HepG2 (cell line): ENCODE measurements around the gene SATB2. TPM values are rescaled to one million over a fixed set of nuclear protein-coding genes. Genes with fewer than 3 reads are reported as not detected.

Experiments
- CBX2 ChIP-seq, 2 experiments: fragments of 200-600 bp in 1 of 2; sonication (generic); formaldehyde crosslinking in 1 of 2; IDR thresholded peaks; 2 replicates each; pipeline versions ENCODE4 v1.7.0 to v1.8.1; 2018 to 2022; ENCODE audit warnings: low read depth in 2 of 2, low read length in 1 of 2, mild to moderate bottlenecking in 1 of 2, missing genetic modification reagents in 1 of 2
- FOSL2 ChIP-seq: sonication (generic); formaldehyde crosslinking; IDR thresholded peaks from 2 replicates; pipeline ENCODE4 v1.4.0; 2020; ENCODE audit warnings: missing genetic modification reagents
- KDM2A ChIP-seq: sonication (generic); formaldehyde crosslinking; IDR thresholded peaks from 2 replicates; pipeline ENCODE4 v1.4.0; 2020; ENCODE audit warnings: low read depth, missing genetic modification reagents, borderline replicate concordance
- MTERF4 ChIP-seq: sonication (generic); formaldehyde crosslinking; IDR thresholded peaks from 2 replicates; pipeline ENCODE4 v1.8.0; 2023; ENCODE audit warnings: mild to moderate bottlenecking, missing genetic modification reagents
- MYNN ChIP-seq: sonication (generic); formaldehyde crosslinking; IDR thresholded peaks from 2 replicates; pipeline ENCODE4 v1.4.0; 2020; ENCODE audit warnings: mild to moderate bottlenecking, low read depth, missing genetic modification reagents
- PTBP1 ChIP-seq: fragments of 200-400 bp; formaldehyde crosslinking; IDR thresholded peaks from 2 replicates; pipeline ENCODE4 v1.6.1; 2018; ENCODE audit warnings: low read length, low read depth; ENCODE audit not compliant: poor library complexity, severe bottlenecking
- RELA ChIP-seq: sonication (generic); formaldehyde crosslinking; IDR thresholded peaks from 2 replicates; pipeline ENCODE4 v1.4.0; 2020; ENCODE audit warnings: missing genetic modification reagents
- SOX5 ChIP-seq: IDR thresholded peaks from 2 replicates; pipeline ENCODE4 v1.6.1; 2016; ENCODE audit warnings: borderline replicate concordance
- STAT5B ChIP-seq: sonication (generic); formaldehyde crosslinking; IDR thresholded peaks from 2 replicates; pipeline ENCODE4 v1.4.0; 2020; ENCODE audit warnings: missing genetic modification reagents
- SYNCRIP ChIP-seq: fragments of 200-400 bp; formaldehyde crosslinking; IDR thresholded peaks from 2 replicates; pipeline ENCODE4 v1.6.1; 2018; ENCODE audit warnings: mild to moderate bottlenecking, low read depth, low read length; ENCODE audit not compliant: insufficient read depth
- ZBTB1 ChIP-seq: sonication (generic); formaldehyde crosslinking; IDR thresholded peaks from 2 replicates; pipeline ENCODE4 v1.4.0; 2020; ENCODE audit warnings: missing genetic modification reagents, borderline replicate concordance
- ZBTB42 ChIP-seq: sonication (generic); formaldehyde crosslinking; IDR thresholded peaks from 2 replicates; pipeline ENCODE4 v1.5.0; 2020; ENCODE audit warnings: mild to moderate bottlenecking, missing genetic modification reagents
- ZNF143 ChIP-seq: sonication (generic); formaldehyde crosslinking; IDR thresholded peaks from 2 replicates; pipeline ENCODE4 v1.4.0; 2020; ENCODE audit warnings: missing genetic modification reagents
- ZNF225 ChIP-seq: sonication (generic); formaldehyde crosslinking; IDR thresholded peaks from 2 replicates; pipeline ENCODE4 v1.4.0; 2020; ENCODE audit warnings: mild to moderate bottlenecking, missing genetic modification reagents
- ZNF282 ChIP-seq: fragments of 450-650 bp; IDR thresholded peaks from 2 replicates; pipeline ENCODE4 v1.6.1; 2018; ENCODE audit not compliant: partially characterized antibody
- ZNF33B ChIP-seq: sonication (generic); formaldehyde crosslinking; IDR thresholded peaks from 2 replicates; pipeline ENCODE4 v1.5.1; 2020; ENCODE audit warnings: mild to moderate bottlenecking, missing genetic modification reagents
- ZNF556 ChIP-seq: sonication (generic); formaldehyde crosslinking; IDR thresholded peaks from 2 replicates; pipeline ENCODE4 v1.4.0; 2020; ENCODE audit warnings: mild to moderate bottlenecking, missing genetic modification reagents, borderline replicate concordance
- ZNF7 ChIP-seq: IDR thresholded peaks from 2 replicates; pipeline ENCODE4 v1.6.1; 2016; ENCODE audit warnings: missing biosample characterization, missing genetic modification reagents
- ZNF773 ChIP-seq: sonication (generic); formaldehyde crosslinking; IDR thresholded peaks from 2 replicates; pipeline ENCODE4 v1.4.0; 2020; ENCODE audit warnings: missing genetic modification reagents, borderline replicate concordance
- ZSCAN29 ChIP-seq: sonication (generic); formaldehyde crosslinking; conservative IDR thresholded peaks from 2 replicates; pipeline ENCODE4 v1.4.0; 2020; ENCODE audit warnings: mild to moderate bottlenecking, missing genetic modification reagents
- polyA plus RNA-seq, 8 experiments: library from polyadenylated mRNA; depleted of rRNA in 3 of 8; stranded (reverse) in 7 of 8; unstranded in 1 of 8; fragments of >200 nt; fragmentation: Illumina TruSeq in 4 of 8; extraction: Trizol in 4 of 8; gene quantifications; 2 replicates each; pipeline versions ENCODE4 v1.2.1 to v1.2.3, GENCODE V29; 2011 to 2016; ENCODE audit warnings: low read depth in 4 of 8, missing spikeins in 1 of 8, mixed read lengths in 1 of 8; ENCODE audit not compliant: insufficient read depth in 1 of 8
- total RNA-seq, 5 experiments: library from RNA; depleted of rRNA; stranded (reverse); fragments of >200 nt; fragmentation: Illumina TruSeq; extraction: Trizol; gene quantifications; 2 replicates each; pipeline ENCODE4 v1.2.3, GENCODE V29; 2016; ENCODE audit warnings: low read depth in 1 of 5
- TF ChIP-seq, protein P1 (sequence below): sonication (generic); formaldehyde crosslinking; conservative IDR thresholded peaks from 2 replicates; pipeline ENCODE4 v1.8.1; 2023; ENCODE audit warnings: missing genetic modification reagents
- TF ChIP-seq, protein P2 (sequence below): sonication (generic); formaldehyde crosslinking; IDR thresholded peaks from 2 replicates; pipeline ENCODE4 v1.5.1; 2020; ENCODE audit warnings: missing genetic modification reagents, mild to moderate bottlenecking, borderline replicate concordance
- TF ChIP-seq, protein P3 (sequence below): sonication (generic); formaldehyde crosslinking; IDR thresholded peaks from 2 replicates; pipeline ENCODE4 v1.5.1; 2020; ENCODE audit warnings: mild to moderate bottlenecking, missing genetic modification reagents, borderline replicate concordance

The SATB2 gene
- total and polyA plus RNA-seq, 2 of the 13 experiments (the other 11 are each of a cell fraction or from before 2014, with no cell fraction given): 2.5 to 5.5 TPM

DNA sequence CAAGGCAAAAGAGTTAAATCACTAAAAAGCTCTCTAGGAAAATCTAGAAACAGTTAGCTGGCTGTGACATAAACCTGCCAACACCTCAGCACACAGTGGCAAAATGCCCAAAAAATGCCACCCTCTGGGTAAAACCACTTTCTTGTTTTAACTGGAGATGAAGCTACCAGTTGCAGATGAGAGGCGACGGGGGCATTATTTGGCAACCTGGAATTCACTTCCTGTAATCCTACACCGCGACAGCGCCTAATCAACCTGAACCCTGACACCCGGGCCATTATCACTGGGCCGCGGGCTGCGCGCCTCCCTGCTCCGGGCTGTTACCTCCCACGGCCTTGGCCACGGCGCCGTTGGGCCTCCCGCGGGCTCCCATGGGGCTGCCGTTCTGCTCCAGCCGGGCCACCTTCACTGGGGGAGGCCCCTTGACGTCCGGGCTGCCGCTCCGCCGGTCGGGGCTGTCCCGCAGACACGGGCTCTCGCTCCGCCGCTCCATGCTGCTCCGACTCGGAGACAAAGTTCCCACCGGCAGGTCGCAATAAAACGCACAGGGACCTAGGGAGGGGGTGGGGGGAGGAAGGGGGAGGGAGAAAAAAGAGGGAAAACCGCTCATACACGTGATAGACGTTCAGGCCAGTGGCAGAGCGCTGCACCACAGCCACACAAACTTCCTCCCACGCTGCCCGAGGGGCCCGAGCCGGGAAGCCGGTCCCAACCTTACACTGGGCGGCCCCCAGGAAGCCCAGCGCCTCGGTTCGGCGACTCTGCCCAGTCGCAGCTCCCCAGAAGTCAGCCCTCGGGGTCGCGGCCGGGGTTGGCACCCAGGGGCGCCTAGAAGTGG, 2.0 kb downstream of the SATB2 start (continued):
- TF ChIP-seq, protein P1, sequence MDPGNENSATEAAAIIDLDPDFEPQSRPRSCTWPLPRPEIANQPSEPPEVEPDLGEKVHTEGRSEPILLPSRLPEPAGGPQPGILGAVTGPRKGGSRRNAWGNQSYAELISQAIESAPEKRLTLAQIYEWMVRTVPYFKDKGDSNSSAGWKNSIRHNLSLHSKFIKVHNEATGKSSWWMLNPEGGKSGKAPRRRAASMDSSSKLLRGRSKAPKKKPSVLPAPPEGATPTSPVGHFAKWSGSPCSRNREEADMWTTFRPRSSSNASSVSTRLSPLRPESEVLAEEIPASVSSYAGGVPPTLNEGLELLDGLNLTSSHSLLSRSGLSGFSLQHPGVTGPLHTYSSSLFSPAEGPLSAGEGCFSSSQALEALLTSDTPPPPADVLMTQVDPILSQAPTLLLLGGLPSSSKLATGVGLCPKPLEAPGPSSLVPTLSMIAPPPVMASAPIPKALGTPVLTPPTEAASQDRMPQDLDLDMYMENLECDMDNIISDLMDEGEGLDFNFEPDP (CRISPR knock-in tag): 0 out of 2 replicates have a peak, but pooled peaks have one; percentile 16
- peak; percentile 59 for TF ChIP-seq ZNF143 (CRISPR knock-in tag)
- TF ChIP-seq STAT5B (CRISPR knock-in tag): no peak
- TF ChIP-seq ZNF282: no peak
- no peak for TF ChIP-seq ZNF556 (CRISPR knock-in tag)
- no peak for TF ChIP-seq ZNF7
- TF ChIP-seq ZBTB1 (CRISPR knock-in tag): no peak
- TF ChIP-seq MYNN (CRISPR knock-in tag): no peak
- TF ChIP-seq ZBTB42 (CRISPR knock-in tag): 0 out of 2 replicates have a peak, but pooled peaks have one; percentile 10
- TF ChIP-seq SYNCRIP: no peak
- no peak for TF ChIP-seq RELA (CRISPR knock-in tag)
- no peak for TF ChIP-seq CBX2 (IDR thresholded peaks at IDR 0.05; ENCODE audit: low read depth, low read length)
- 0 out of 2 replicates have a peak, but pooled peaks have one; percentile 25 for TF ChIP-seq CBX2 (CRISPR knock-in tag; IDR thresholded peaks at IDR 0.05; ENCODE audit: low read depth)
- TF ChIP-seq PTBP1: no peak
- no peak for TF ChIP-seq ZNF773 (CRISPR knock-in tag)
- TF ChIP-seq, protein P2, sequence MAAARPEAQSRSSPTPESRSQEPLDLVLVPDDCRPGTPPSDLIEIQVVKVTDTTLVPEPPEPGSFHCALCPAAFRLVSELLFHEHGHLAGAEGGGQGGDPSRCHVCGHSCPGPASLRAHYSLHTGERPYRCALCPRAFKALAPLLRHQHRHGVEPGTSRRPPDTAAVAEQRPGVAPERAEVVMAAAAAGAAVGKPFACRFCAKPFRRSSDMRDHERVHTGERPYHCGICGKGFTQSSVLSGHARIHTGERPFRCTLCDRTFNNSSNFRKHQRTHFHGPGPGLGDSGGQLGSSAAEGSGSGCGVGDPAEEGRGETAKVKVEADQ: peak; percentile 74
- peak; percentile 41; the same call in 1 of the 2 replicates for TF ChIP-seq SOX5 (CRISPR knock-in tag)
- TF ChIP-seq FOSL2 (CRISPR knock-in tag): peak; percentile 54; the same call in 1 of the 2 replicates
- TF ChIP-seq MTERF4 (CRISPR knock-in tag): no peak
- TF ChIP-seq, protein P3, sequence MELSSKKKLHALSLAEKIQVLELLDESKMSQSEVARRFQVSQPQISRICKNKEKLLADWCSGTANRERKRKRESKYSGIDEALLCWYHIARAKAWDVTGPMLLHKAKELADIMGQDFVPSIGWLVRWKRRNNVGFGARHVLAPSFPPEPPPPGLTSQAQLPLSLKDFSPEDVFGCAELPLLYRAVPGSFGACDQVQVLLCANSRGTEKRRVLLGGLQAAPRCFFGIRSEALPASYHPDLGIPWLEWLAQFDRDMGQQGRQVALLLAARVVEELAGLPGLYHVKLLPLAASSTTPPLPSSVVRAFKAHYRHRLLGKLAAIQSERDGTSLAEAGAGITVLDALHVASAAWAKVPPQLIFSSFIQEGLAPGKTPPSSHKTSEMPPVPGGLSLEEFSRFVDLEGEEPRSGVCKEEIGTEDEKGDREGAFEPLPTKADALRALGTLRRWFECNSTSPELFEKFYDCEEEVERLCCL (CRISPR knock-in tag): no peak
- peak; percentile 95 for TF ChIP-seq KDM2A (CRISPR knock-in tag)
- peak; percentile 73; the same call in 1 of the 2 replicates for TF ChIP-seq ZNF225 (CRISPR knock-in tag)
- TF ChIP-seq ZNF33B (CRISPR knock-in tag): 0 out of 2 replicates have a peak, but pooled peaks have one; percentile 38
- no peak for TF ChIP-seq ZSCAN29
